Medulla oblongata (tissue), 1 donor: Measurements from ENCODE around the gene CTTNBP2.

Experiments used
- DNase-seq: peaks from one replicate; pipeline ENCODE4 v3.0.0-alpha.2; 2015; ENCODE audit errors: extremely low spot score

CTTNBP2 gene

GRCh38 chr7:117818232-117818631 lies 55.0 kb downstream of the CTTNBP2 start:
- no peak for DNase-seq

GRCh38 chr7:117816727-117817126 lies 56.5 kb downstream of the CTTNBP2 start:
- DNase-seq = no peak

GRCh38 chr7:117811696-117812095 lies 61.5 kb downstream of the CTTNBP2 start:
- DNase-seq = no peak

- DNase-seq = no peak
Measured at GRCh38 chr7:117810642-117811512, 62.4 kb downstream of the CTTNBP2 start.

GRCh38 chr7:117809958-117810357 lies 63.3 kb downstream of the CTTNBP2 start:
- no peak for DNase-seq

- DNase-seq = peak; percentile 34
Measured at GRCh38 chr7:117808910-117809705, 64.1 kb downstream of the CTTNBP2 start.

GRCh38 chr7:117808341-117808757 lies 64.9 kb downstream of the CTTNBP2 start:
- peak; percentile 89 for DNase-seq

- DNase-seq = peak; percentile 26
Measured at GRCh38 chr7:117807676-117808075, 65.6 kb downstream of the CTTNBP2 start.

- no peak for DNase-seq
Measured at GRCh38 chr7:117806011-117806410, 67.2 kb downstream of the CTTNBP2 start.

GRCh38 chr7:117805241-117805640 lies 68.0 kb downstream of the CTTNBP2 start:
- DNase-seq = no peak

- no peak for DNase-seq
Measured at GRCh38 chr7:117803476-117803875, 69.8 kb downstream of the CTTNBP2 start.

- DNase-seq = no peak
Measured at GRCh38 chr7:117802660-117803059, 70.6 kb downstream of the CTTNBP2 start.

- DNase-seq = no peak
Measured at GRCh38 chr7:117800841-117801240, 72.4 kb downstream of the CTTNBP2 start.

- DNase-seq = no peak
Measured at GRCh38 chr7:117800406-117800805, 72.8 kb downstream of the CTTNBP2 start.

- DNase-seq = no peak
Measured at GRCh38 chr7:117796889-117797288, 76.4 kb downstream of the CTTNBP2 start.

GRCh38 chr7:117793976-117794375 lies 79.3 kb downstream of the CTTNBP2 start:
- DNase-seq = no peak

- DNase-seq = no peak
Measured at GRCh38 chr7:117793521-117793920, 79.7 kb downstream of the CTTNBP2 start.

- peak; percentile 87 for DNase-seq
Measured at GRCh38 chr7:117791877-117792780, 81.1 kb downstream of the CTTNBP2 start.

GRCh38 chr7:117790731-117791130 lies 82.5 kb downstream of the CTTNBP2 start:
- no peak for DNase-seq

GRCh38 chr7:117790251-117790650 lies 83.0 kb downstream of the CTTNBP2 start:
- no peak for DNase-seq

GRCh38 chr7:117785431-117785830 lies 87.8 kb downstream of the CTTNBP2 start:
- no peak for DNase-seq

- no peak for DNase-seq
Measured at GRCh38 chr7:117784315-117784714, 88.9 kb downstream of the CTTNBP2 start.
